Esophagus muscularis mucosa (tissue), 4 donors: ENCODE measurements around the gene NUDT14. TPM values are rescaled to one million over a fixed set of nuclear protein-coding genes. Genes with fewer than 3 reads are reported as not detected.

Experiments used
- DNase-seq: peaks from one replicate; pipeline ENCODE4 v3.0.0-alpha.2; 2017; ENCODE audit errors: extremely low spot score
- H3K27ac ChIP-seq, 4 donors: fragments of 200-600 bp; sonication (generic); replicated peaks in 1 of 4; 1 replicate in 3 of 4; 2 replicates in 1 of 4; pipeline ENCODE4 v1.5.1; 2016 to 2019; ENCODE audit warnings: mild to moderate bottlenecking in 1 of 4
- H3K27me3 ChIP-seq, 4 donors: fragments of 200-600 bp; sonication (generic); one replicate each; pipeline versions ENCODE4 v1.5.1 to v1.6.0; 2016 to 2019
- H3K36me3 ChIP-seq, 4 donors: fragments of 200-600 bp; sonication (generic); one replicate each; pipeline ENCODE4 v1.5.1; 2016 to 2019
- H3K4me1 ChIP-seq, 4 donors: fragments of 200-600 bp; sonication (generic); one replicate each; pipeline ENCODE4 v1.5.1; 2016 to 2019
- H3K4me3 ChIP-seq, 4 donors: fragments of 200-600 bp; sonication (generic); 1 replicate in 2 of 4; 2 replicates in 2 of 4; pipeline ENCODE4 v1.5.1; 2016 to 2019; ENCODE audit warnings: mild to moderate bottlenecking in 4 of 4, moderate library complexity in 1 of 4
- H3K9me3 ChIP-seq, 4 donors: fragments of 200-600 bp; sonication (generic); 1 replicate in 3 of 4; 2 replicates in 1 of 4; pipeline ENCODE4 v1.5.1; 2016 to 2019
- CTCF ChIP-seq, 3 experiments: fragments of 200-600 bp in 2 of 3; fragments of 450-650 bp in 1 of 3; sonication (generic) in 2 of 3; IDR thresholded peaks; one replicate each; pipeline ENCODE4 v1.5.1; 2017 to 2019; ENCODE audit warnings: antibody characterized with exemption in 3 of 3, mild to moderate bottlenecking in 2 of 3, moderate library complexity in 1 of 3
- EP300 ChIP-seq: sonication (generic); formaldehyde crosslinking; IDR thresholded peaks from one replicate; pipeline ENCODE4 v1.6.1; 2017; ENCODE audit warnings: antibody characterized with exemption
- POLR2A ChIP-seq: fragments of 450-650 bp; IDR thresholded peaks from one replicate; pipeline ENCODE4 v1.6.1; 2017; ENCODE audit warnings: antibody characterized with exemption, moderate library complexity, mild to moderate bottlenecking, low read depth
- POLR2AphosphoS5 ChIP-seq, 2 donors: sonication (generic); formaldehyde crosslinking; IDR thresholded peaks; one replicate each; pipeline ENCODE4 v1.6.1; 2017; ENCODE audit warnings: antibody characterized with exemption in 2 of 2
- WGBS: methylation state at CpG from one replicate; pipeline ENCODE4 v1.1.5; 2018; 5-methylcytosine and 5-hydroxymethylcytosine counted together
- intact Hi-C: fragments of 100-400 bp; cut with DNase I; formaldehyde crosslinking; loops from one replicate; pipeline ENCODE4 v1.15.1; 2023
- total RNA-seq, 4 donors: library from RNA; depleted of rRNA; stranded (reverse); fragments of >200 nt; gene quantifications; one replicate each; pipeline versions ENCODE4 v1.1.0 to v1.2.1, GENCODE V29; 2016

The NUDT14 gene
- total RNA-seq, 4 donors from 2014 or later = 2.1 to 6.2 (median 5.8) TPM

DNA sequence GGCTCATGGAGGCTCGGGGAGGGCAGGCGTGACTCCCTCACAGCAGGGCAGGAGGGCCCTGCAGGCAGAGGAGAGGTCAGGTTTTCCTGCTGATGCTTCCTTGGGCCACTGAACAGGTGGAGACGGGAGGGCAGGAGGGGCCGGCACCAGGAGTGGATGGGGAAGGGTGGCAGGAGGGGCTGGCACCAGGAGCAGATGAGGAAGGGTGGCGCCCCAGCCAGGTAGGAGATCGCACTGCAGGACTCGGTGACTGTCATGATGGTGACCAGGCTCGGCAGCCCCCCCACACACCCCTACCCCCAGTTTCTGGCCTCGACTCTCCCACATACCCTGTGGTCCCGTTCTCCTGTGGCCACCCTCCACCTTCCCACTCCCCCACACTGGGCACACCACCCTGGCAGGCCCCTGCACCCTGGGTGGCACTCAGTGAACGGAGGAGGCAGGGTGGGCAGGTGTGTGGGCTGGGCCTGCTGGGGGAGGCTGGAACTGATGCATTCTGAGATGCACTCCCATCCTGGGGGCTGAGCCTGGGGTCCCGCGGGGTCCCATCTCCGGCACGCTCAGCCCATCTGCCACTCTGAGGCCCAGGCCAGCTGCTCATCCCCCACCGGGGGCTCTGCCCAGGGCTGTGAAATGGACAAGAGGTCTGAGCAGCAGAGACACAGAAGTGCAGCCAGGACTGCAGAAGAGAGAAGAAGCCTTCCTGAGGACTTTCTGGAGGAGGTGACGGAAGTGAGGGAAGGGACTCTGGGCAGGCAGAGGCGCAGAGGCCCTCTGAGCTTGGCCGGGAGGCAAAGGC, 2.8 kb downstream of the NUDT14 start:
- Histone ChIP-seq H3K27me3 (peaks cover 0 to 7% (median 0%) of the 10 kb centered on the region in 4 donors), H3K36me3 (no peaks in the 10 kb centered on the region), H3K4me3 (no peak overlapping the region), H3K27ac (no peak overlapping the region), H3K9me3 (no peaks in the 10 kb centered on the region), H3K4me1 (peaks cover 14 to 40% (median 30%) of the 10 kb centered on the region in 4 donors)
- TF ChIP-seq EP300 = no peak
- TF ChIP-seq POLR2AphosphoS5 (IDR thresholded peaks at IDR 0.05) = no peak
- no peak for TF ChIP-seq POLR2A
- TF ChIP-seq CTCF (IDR thresholded peaks at IDR 0.05) = no peak
- DNase-seq = no peak
- 90% methylated on average over 15 of the region's 19 CpGs for WGBS
- intact Hi-C loops = no loop called here

GRCh38 chr14:105177082-105177481, 4.0 kb downstream of the NUDT14 start:
- H3K36me3 ChIP-seq = no peaks in the 10 kb centered on the region
- peaks cover 11 to 33% (median 23%) of the 10 kb centered on the region in 4 donors for H3K4me1 ChIP-seq
- no peak overlapping the region for H3K4me3 ChIP-seq
- no peaks in the 10 kb centered on the region for H3K9me3 ChIP-seq
- intact Hi-C loops = no loop called here
- no peak overlapping the region for H3K27ac ChIP-seq
- no peak for TF ChIP-seq POLR2A
- TF ChIP-seq POLR2AphosphoS5 (IDR thresholded peaks at IDR 0.05) = no peak
- TF ChIP-seq EP300 = no peak
- TF ChIP-seq CTCF (IDR thresholded peaks at IDR 0.05) = no peak
- WGBS = 51% methylated on average over 3 of the region's 11 CpGs
- no peak for DNase-seq
- H3K27me3 ChIP-seq = peaks cover 0 to 7% (median 0%) of the 10 kb centered on the region in 4 donors

DNA sequence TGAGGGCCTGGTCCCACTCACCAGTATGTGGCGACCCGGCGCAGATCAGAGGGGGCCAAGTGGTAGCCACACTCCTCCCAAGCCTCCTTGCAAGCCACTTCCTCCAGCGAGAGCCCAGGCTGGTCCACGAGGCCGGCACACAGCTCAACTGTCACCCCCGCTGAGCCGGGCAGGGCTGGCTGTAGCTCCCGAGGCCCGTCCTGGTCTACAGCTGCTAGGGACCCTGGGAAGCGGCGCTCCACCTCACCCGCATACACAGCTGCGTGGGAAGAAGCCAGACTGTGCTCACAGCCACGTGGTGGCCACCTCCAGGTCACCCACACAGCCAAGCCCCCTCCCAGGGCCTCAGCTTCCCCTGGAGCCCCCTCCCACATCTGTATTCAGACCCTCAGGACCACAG, 4.6 kb downstream of the NUDT14 start:
- intact Hi-C loops = no loop called here
- DNase-seq = no peak
- Histone ChIP-seq H3K4me3 (no peak overlapping the region), H3K36me3 (no peaks in the 10 kb centered on the region), H3K4me1 (peaks cover 9 to 29% (median 18%) of the 10 kb centered on the region in 4 donors), H3K27ac (no peak overlapping the region), H3K27me3 (peaks cover 0 to 7% (median 0%) of the 10 kb centered on the region in 4 donors), H3K9me3 (no peaks in the 10 kb centered on the region)
- WGBS = 79% methylated on average over 9 of the region's 15 CpGs
- TF ChIP-seq POLR2AphosphoS5 (IDR thresholded peaks at IDR 0.05) (no peak), POLR2A (no peak), CTCF (IDR thresholded peaks at IDR 0.05) (no peak), EP300 (no peak)

GRCh38 chr14:105173901-105174894, 6.9 kb downstream of the NUDT14 start:
- Histone ChIP-seq H3K27me3 (peaks cover 0 to 26% (median under 1%) of the 10 kb centered on the region in 4 donors), H3K9me3 (no peaks in the 10 kb centered on the region), H3K27ac (no peak overlapping the region), H3K36me3 (no peaks in the 10 kb centered on the region), H3K4me1 (peaks cover 20 to 32% (median 26%) of the 10 kb centered on the region in 4 donors), H3K4me3 (no peak overlapping the region)
- 73% methylated on average over 15 of the region's 32 CpGs for WGBS
- intact Hi-C loops = no loop called here
- DNase-seq = no peak
- TF ChIP-seq EP300 (no peak), CTCF (IDR thresholded peaks at IDR 0.05) (no peak), POLR2AphosphoS5 (IDR thresholded peaks at IDR 0.05) (no peak), POLR2A (no peak)
